ENCODE measurements around the gene F5.

The F5 gene

GRCh38 chr1:169486281-169487051 lies 99.8 kb downstream of the F5 start:
- no peak for DNase-seq (ENCODE audit: low read depth)
- peak overlapping the region; percentile 76 for H3K4me3 ChIP-seq (ENCODE audit: control insufficient read depth, low read depth, low read length)
- TF ChIP-seq, protein P1, sequence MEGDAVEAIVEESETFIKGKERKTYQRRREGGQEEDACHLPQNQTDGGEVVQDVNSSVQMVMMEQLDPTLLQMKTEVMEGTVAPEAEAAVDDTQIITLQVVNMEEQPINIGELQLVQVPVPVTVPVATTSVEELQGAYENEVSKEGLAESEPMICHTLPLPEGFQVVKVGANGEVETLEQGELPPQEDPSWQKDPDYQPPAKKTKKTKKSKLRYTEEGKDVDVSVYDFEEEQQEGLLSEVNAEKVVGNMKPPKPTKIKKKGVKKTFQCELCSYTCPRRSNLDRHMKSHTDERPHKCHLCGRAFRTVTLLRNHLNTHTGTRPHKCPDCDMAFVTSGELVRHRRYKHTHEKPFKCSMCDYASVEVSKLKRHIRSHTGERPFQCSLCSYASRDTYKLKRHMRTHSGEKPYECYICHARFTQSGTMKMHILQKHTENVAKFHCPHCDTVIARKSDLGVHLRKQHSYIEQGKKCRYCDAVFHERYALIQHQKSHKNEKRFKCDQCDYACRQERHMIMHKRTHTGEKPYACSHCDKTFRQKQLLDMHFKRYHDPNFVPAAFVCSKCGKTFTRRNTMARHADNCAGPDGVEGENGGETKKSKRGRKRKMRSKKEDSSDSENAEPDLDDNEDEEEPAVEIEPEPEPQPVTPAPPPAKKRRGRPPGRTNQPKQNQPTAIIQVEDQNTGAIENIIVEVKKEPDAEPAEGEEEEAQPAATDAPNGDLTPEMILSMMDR (IDR thresholded peaks at IDR 0.05; ENCODE audit: control insufficient read depth, insufficient read depth, low read depth, low read length, missing control alignments): no peak

DNA sequence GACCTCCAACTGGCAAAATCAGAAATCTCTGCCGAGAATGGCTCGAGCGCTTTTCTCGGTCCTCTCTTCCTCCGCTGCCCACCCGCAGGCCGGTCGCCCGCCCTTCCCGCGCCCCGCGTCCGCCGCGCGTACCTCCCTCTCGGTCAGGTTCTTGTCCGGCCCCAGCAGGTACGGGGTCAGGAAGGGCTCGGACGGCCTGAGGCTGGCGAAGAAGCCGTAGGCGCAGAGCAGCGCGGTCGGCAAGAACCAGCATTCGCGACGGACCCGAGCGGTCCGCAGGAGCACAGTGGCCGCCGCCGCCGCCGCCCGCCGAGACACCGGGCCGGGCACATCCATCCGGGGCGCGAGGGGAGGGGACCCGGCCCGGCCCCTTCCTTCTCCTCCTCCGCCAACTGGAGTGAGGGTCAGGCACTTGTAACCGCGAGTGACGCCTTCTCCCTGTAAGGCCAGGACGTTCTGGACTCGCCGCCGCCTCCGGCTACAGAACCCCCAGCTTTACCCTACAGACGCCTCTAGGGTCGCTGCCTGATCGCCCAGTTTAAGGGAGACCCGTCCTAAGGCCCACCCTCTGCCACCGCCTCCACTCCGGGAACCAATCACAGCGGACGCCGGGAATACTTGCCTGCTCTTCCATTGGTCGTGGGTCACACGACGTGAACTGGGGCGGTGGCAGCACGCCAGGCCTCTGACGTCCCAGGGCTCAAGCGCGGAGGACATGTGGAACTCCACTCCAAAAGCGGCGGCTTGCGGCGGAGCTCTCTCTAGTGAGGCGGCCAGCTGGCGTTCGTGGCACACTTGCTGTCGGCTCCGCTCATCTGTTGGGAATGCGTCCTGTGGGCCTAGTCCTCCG lies 100.6 kb downstream of the F5 start, which contains the start of gene SLC19A2:
Gene SLC19A2, minus strand, starts transcription at position 514 of the 850 bp plus-strand sequence. Its CDS starts 178 bp downstream, at position 336.
- peak within 1 kb of the TSS; percentile 76 for H3K4me3 ChIP-seq (ENCODE audit: control insufficient read depth, low read depth, low read length)
- DNase-seq (ENCODE audit: low read depth): peak; percentile 94
- TF ChIP-seq, protein P1 (IDR thresholded peaks at IDR 0.05; ENCODE audit: control insufficient read depth, insufficient read depth, low read depth, low read length, missing control alignments): peak; percentile 23

- DNase-seq (ENCODE audit: low read depth): no peak
- peak overlapping the region; percentile 76 for H3K4me3 ChIP-seq (ENCODE audit: control insufficient read depth, low read depth, low read length)
- TF ChIP-seq, protein P1 (IDR thresholded peaks at IDR 0.05; ENCODE audit: control insufficient read depth, insufficient read depth, low read depth, low read length, missing control alignments): no peak
Observed at GRCh38 chr1:169484683-169485430, 101.4 kb downstream of the F5 start.

DNA sequence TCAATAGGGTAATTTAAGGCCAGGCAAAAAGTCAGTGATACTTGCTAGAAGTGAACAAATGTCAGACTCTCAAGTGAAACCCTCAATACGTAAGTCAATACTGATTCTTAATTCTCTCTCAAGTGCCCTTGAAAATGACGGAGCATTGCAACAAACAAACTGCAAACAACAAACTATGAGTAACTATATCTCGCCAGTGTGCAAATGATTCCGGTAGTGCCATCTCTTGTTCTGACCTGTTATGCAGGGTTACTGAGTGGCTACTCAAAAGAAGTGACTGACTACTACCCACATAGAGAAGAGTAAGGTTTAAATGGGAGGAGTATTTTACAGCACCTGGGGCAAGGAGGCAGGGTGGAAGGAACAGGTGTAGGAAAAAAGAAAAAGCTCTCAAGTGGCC lies 102.2 kb downstream of the F5 start:
- DNase-seq (ENCODE audit: low read depth): no peak
- TF ChIP-seq, protein P1 (IDR thresholded peaks at IDR 0.05; ENCODE audit: control insufficient read depth, insufficient read depth, low read depth, low read length, missing control alignments): no peak
- no peak overlapping the region for H3K4me3 ChIP-seq (ENCODE audit: control insufficient read depth, low read depth, low read length)

DNA sequence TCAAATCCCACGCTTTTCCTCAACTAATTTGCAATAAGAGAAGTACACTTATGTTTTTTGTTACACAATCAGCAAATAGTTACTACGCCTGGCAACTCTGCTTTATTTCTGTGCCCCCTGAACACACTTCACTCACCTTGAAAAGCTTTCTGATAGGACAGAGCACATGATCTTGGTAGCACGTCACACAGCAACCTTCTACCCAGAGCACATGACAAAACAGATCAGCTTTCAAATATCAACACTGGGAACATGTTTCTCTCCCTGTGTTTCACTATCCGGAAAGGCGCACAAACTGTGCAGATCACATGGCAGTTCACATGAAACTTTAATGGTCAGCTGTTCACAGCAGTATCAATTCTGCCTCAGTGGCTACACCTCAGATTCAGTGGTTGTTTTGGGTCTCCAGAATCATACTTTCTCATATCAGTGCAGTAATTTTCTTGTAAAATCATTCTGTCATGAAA lies 102.7 kb downstream of the F5 start:
- no peak for DNase-seq (ENCODE audit: low read depth)
- H3K4me3 ChIP-seq (ENCODE audit: control insufficient read depth, low read depth, low read length): no peak overlapping the region
- TF ChIP-seq, protein P1 (IDR thresholded peaks at IDR 0.05; ENCODE audit: control insufficient read depth, insufficient read depth, low read depth, low read length, missing control alignments): no peak
